Measurements from ENCODE around the gene CTAGE4.
"Not testable (repeated sequence)": the region's sequence is repeated elsewhere in the genome, so short reads cannot be mapped to it uniquely, and the experiment has no call there.

The CTAGE4 gene

GRCh38 chr7:144217200-144217599 lies 33.9 kb downstream of the CTAGE4 start:
- not testable (repeated sequence) for DNase-seq

DNA sequence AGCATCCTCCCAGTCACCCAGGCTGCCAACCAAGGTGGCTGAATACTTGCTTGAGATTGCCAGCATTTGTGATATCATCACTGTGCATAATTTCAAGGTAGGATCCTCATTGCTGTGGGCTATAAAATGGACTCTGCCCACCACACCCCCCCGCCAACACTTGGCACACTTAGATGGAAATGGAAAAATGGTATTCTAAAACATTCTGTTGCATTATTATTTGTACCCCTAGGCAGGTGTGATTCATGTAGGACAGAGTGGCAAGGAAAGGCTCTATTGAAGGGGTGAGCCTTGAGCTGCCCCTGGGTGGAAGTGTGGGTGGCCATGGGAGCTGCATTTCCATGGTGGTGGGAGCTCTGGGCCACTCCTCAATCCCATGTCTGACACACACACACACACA lies 35.3 kb downstream of the CTAGE4 start:
- not testable (repeated sequence) for DNase-seq

DNA sequence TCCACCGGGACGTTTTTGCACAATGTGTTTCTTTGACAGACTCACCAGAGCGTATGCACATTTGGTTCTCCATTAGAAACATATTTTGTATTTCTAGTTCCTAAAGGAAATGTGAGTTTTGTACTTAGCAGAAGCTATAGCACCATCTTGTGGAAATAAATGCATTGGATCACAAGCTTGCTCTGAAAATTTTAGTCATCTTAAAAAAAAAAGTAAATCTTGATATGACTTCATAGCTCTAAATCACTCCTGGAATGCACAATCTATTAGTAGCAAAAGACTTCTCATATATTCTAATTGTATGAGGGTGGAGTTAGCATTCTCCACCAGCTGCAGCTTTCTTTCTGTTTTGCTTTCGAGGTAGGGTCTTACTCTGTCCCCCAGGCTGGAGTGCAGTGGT lies 35.9 kb downstream of the CTAGE4 start:
- not testable (repeated sequence) for DNase-seq

- not testable (repeated sequence) for DNase-seq
Measured at GRCh38 chr7:144220531-144220930, 37.3 kb downstream of the CTAGE4 start.

GRCh38 chr7:144223675-144224074 lies 40.4 kb downstream of the CTAGE4 start:
- DNase-seq = not testable (repeated sequence)

DNA sequence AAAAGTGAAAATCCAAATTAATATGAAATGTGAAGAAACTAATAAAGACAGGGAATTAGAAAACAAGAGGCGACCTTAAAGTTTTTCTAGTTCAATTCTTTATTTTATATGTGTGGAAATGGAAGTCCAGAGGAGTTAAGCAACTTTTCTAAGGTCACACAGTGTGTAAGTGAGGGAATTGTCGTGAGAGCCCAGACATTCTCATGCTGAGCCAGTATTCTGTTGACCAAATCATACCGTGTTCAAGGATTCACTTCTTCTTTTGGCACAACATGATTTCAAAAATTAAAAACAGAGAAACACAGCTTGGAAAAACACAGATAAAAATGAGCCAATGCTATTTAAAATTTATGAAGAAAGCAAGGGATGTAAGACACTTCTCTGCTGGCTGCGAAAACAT lies 43.6 kb downstream of the CTAGE4 start:
- not testable (repeated sequence) for DNase-seq

- DNase-seq = not testable (repeated sequence)
Measured at GRCh38 chr7:144228810-144229209, 45.5 kb downstream of the CTAGE4 start.

DNA sequence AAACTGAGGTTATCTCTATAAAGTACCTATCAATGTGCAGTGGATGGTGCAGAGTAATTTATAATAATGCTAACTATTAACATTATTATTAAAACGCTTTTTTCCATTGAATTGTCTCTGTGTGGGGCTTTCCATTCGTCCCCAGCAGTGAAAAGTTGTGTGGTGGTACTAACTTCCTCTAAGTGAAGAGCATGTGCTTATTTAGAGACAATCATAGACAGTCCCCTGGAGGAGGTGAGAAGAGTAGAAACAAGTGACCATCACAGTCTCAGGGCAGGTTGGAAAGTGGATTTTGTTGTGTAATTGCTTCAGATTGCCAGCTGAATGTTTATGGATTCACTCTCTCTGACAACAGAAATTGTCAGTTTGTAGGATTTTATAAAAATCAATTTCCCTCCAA lies 47.8 kb downstream of the CTAGE4 start:
- DNase-seq = not testable (repeated sequence)

- DNase-seq = not testable (repeated sequence)
Measured at GRCh38 chr7:144233039-144233438, 49.8 kb downstream of the CTAGE4 start.
